Peyer's patch (tissue), 4 donors: ENCODE measurements around the gene EWSR1. TPM values are rescaled to one million over a fixed set of nuclear protein-coding genes. Genes with fewer than 3 reads are reported as not detected.
"Not testable (repeated sequence)": the region's sequence is repeated elsewhere in the genome, so short reads cannot be mapped to it uniquely, and the experiment has no call there.

ENCODE experiments used
- DNase-seq, 3 donors: peaks; one replicate each; pipeline ENCODE4 v3.0.0-alpha.2; 2017 to 2019
- H3K27ac ChIP-seq, 4 donors: fragments of 200-600 bp; sonication (generic); one replicate each; pipeline ENCODE4 v1.5.1; 2016 to 2019
- H3K27me3 ChIP-seq, 2 donors: fragments of 200-600 bp; sonication (generic); one replicate each; pipeline ENCODE4 v1.5.1; 2019
- H3K36me3 ChIP-seq, 3 donors: fragments of 200-600 bp; sonication (generic); one replicate each; pipeline ENCODE4 v1.5.1; 2016 to 2019
- H3K4me1 ChIP-seq, 4 donors: fragments of 200-600 bp; sonication (generic); one replicate each; pipeline ENCODE4 v1.5.1; 2016 to 2019
- H3K4me3 ChIP-seq, 4 donors: fragments of 200-600 bp; sonication (generic); 1 replicate in 3 of 4; 2 replicates in 1 of 4; pipeline ENCODE4 v1.5.1; 2016 to 2019; ENCODE audit warnings: mild to moderate bottlenecking in 1 of 4
- H3K9me3 ChIP-seq, 4 donors: fragments of 200-600 bp; sonication (generic); one replicate each; pipeline ENCODE4 v1.5.1; 2016 to 2019; ENCODE audit warnings: mild to moderate bottlenecking in 1 of 4
- POLR2A ChIP-seq, 2 donors: fragments of 450-650 bp; IDR thresholded peaks; one replicate each; pipeline ENCODE4 v1.5.1; 2017; ENCODE audit warnings: antibody characterized with exemption in 2 of 2, mild to moderate bottlenecking in 2 of 2, moderate library complexity in 2 of 2
- total RNA-seq, 4 donors: library from RNA; depleted of rRNA; stranded (reverse); fragments of >200 nt; gene quantifications; one replicate each; pipeline ENCODE4 v1.1.0, GENCODE V29; 2016
- TF ChIP-seq, protein P1 (sequence below), 6 experiments: fragments of 450-650 bp in 4 of 6; fragments of 200-600 bp in 2 of 6; sonication (generic) in 1 of 6; IDR thresholded peaks; one replicate each; pipeline ENCODE4 v1.5.1; 2017 to 2019; ENCODE audit warnings: antibody characterized with exemption in 6 of 6, mild to moderate bottlenecking in 3 of 6, moderate library complexity in 1 of 6

EWSR1 gene
- total RNA-seq, 4 donors from 2014 or later, result 186 to 444 (median 276) TPM

DNA sequence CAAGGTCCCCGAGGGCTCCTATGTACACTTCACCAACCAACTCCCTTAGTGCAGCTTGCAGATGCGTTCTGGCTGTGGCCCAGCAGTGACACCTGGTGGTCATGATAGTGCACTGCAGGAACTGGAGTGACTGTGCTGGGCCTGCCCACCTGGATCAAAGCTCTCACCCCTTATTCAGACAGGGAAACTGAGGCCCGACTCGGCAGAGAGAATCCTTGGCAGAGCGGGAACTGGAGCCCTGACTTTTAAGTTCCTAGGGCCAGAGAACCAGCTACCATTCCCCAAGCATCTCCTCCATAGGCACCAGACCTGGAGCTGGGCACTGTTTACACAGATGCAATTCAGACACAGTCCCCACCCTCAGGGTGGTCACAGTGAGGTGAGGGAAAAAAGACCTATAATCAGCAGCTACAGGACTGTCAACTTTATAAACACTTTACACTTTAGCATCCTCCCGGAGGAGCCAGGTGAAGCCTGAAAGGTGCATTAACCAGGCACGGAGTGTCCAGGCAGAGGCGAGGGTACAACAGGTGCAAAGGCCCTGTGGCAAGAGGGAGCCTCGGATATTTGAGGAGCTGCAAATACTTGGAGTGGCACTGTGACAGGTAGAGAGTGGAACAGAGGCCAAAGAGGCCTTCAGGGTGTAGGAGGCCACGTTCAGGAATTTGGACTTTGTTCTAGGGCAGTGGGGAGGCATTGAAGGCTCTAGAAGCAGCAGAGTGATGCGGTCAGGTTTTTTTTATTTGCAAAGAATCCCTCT lies 22.3 kb upstream of the EWSR1 start:
- Histone ChIP-seq H3K36me3 (no peaks in the 10 kb centered on the region), H3K4me1 (no peaks in the 10 kb centered on the region), H3K9me3 (no peaks in the 10 kb centered on the region), H3K27ac (no peak overlapping the region), H3K27me3 (no peaks in the 10 kb centered on the region), H3K4me3 (no peak overlapping the region)
- TF ChIP-seq, protein P1, sequence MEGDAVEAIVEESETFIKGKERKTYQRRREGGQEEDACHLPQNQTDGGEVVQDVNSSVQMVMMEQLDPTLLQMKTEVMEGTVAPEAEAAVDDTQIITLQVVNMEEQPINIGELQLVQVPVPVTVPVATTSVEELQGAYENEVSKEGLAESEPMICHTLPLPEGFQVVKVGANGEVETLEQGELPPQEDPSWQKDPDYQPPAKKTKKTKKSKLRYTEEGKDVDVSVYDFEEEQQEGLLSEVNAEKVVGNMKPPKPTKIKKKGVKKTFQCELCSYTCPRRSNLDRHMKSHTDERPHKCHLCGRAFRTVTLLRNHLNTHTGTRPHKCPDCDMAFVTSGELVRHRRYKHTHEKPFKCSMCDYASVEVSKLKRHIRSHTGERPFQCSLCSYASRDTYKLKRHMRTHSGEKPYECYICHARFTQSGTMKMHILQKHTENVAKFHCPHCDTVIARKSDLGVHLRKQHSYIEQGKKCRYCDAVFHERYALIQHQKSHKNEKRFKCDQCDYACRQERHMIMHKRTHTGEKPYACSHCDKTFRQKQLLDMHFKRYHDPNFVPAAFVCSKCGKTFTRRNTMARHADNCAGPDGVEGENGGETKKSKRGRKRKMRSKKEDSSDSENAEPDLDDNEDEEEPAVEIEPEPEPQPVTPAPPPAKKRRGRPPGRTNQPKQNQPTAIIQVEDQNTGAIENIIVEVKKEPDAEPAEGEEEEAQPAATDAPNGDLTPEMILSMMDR (IDR thresholded peaks at IDR 0.05), result peak; percentile 76 to 95 (median 92)
- TF ChIP-seq POLR2A (IDR thresholded peaks at IDR 0.05), result no peak
- peak; percentile 61 to 90 (median 74) for DNase-seq

DNA sequence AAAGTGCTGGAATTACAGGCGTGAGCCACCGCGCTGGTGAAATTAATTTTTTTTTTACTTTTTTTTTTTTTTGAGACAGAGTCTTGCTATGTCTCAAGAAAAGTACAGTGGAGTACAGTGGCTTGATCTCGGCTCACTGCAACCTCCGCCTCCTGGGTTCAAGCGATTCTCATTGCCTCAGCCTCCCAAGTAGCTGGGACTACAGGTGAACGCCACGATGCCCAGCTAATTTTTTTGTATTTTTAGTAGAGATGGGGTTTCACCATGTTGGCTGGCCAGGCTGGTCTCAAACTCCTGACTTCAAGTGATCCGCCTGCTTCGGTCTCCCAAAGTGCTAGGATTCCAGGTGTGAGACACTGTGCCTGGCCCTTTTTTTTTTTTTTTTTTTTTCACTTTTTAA lies 20.2 kb upstream of the EWSR1 start:
- H3K9me3 ChIP-seq, H3K27me3 ChIP-seq, H3K27ac ChIP-seq, H3K36me3 ChIP-seq, H3K4me1 ChIP-seq, H3K4me3 ChIP-seq: not testable (repeated sequence)
- peak in 1 of 3 donors; percentile 33 for DNase-seq

DNA sequence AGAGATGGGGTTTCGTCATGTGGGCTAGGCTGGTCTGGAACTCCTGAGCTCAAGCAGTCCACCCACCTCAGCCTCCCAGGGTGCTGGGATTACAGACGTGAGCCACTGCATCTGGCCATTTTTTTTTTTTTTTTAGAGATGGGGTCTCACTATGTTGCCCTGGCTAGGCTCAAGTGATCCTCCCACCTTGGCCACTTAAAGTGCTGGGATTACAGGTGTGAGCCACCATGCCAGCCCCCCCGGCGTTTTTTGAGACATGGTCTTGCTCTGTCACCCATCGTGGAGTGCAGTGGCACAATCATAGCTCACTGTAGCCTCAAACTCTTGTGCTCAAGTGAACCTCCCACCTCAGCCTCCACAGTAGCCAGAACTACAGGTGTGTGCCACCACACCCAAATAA lies 16.8 kb upstream of the EWSR1 start:
- Histone ChIP-seq H3K9me3 (no peaks in the 10 kb centered on the region), H3K27ac (no peak overlapping the region), H3K27me3 (no peaks in the 10 kb centered on the region), H3K4me3 (no peak overlapping the region), H3K36me3 (no peaks in the 10 kb centered on the region), H3K4me1 (no peaks in the 10 kb centered on the region)
- TF ChIP-seq, protein P1 (IDR thresholded peaks at IDR 0.05), result no peak
- no peak for TF ChIP-seq POLR2A (IDR thresholded peaks at IDR 0.05)
- DNase-seq, result no peak

DNA sequence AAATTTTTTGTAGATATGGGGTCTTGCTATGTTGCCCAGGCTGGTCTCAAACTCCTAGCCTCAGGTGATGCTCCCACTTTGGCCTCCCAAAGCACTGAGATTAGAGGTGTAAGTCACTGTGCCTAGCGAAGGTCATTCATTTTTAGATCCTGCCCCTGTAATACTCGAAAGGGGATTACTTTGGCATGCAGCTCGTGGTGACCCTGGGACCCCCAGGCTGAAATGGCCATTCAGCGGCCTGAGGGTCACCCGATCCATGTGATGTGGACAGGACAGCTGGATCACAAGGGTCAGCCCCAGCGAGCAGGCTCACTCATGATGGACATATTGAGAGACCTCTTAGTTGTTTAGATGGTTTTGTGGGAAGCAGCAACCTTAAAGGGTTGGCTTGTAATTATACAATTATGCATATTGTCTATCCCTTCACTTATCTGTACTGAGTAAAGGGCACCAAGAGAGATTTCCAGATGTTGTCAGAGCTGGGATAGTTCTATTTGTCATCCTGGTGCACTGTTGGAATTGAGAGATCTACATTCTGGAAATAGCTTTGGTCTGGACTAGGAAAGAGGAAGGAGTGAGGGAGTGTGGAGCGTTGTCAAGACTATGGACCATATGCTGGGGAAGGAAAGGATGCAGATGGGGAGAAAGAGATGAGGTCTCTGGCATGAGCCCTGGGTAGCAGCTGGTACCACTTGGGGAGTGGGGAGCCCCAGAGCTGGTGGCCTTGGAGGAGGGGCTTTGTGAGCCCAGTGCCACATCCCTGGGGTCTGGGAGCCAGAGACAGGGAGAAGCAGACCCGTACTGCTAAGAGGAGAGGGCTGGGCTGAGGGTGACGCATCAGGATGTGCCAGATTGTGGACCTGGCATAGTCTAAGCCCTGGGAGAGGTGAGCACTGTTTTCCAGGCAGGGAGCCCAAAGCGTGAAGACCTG lies 15.8 kb upstream of the EWSR1 start:
- Histone ChIP-seq H3K27me3 (no peaks in the 10 kb centered on the region), H3K27ac (no peak overlapping the region), H3K36me3 (no peaks in the 10 kb centered on the region), H3K4me1 (no peaks in the 10 kb centered on the region), H3K9me3 (no peaks in the 10 kb centered on the region), H3K4me3 (no peak overlapping the region)
- DNase-seq, result no peak
- TF ChIP-seq, protein P1 (IDR thresholded peaks at IDR 0.05), result no peak
- no peak for TF ChIP-seq POLR2A (IDR thresholded peaks at IDR 0.05)

DNA sequence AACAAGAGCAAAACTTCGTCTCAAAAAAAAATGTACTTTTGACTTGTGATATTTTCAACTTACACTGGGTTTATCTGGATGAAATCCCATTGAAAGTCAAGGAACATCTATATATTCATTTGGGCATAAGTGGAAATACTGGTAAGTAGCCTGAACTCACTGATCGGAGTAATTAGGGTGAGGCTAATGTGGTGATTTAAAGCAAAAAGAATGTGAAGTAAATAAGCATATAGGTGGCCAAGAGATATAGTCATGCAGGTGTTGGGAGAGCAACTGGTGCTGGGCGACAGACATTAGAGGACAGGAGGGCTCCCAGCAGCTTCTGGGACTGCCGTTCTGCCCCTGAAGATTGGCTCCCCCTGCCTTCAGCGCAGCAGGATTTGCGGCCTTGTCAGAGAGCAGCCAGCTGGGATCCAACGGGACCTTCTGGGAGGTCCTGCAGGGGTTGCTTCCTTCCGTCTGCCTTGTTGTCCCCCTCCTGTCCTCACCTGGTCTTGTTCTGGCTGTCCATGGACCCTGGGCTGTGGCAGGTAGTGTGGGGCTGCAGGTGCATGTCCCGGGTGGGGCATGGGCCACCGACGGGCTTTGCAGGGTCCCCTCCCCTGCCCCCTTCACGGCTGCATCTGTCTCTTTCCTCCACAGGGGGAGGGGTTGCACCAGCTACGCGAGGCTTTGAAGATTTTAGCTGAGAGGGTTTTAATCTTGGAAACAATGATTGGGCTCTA lies 14.3 kb upstream of the EWSR1 start:
- no peaks in the 10 kb centered on the region for H3K36me3 ChIP-seq
- no peak overlapping the region for H3K4me3 ChIP-seq
- H3K27me3 ChIP-seq, result no peaks in the 10 kb centered on the region
- H3K9me3 ChIP-seq, result no peaks in the 10 kb centered on the region
- TF ChIP-seq POLR2A (IDR thresholded peaks at IDR 0.05), result no peak
- TF ChIP-seq, protein P1 (IDR thresholded peaks at IDR 0.05), result no peak
- DNase-seq, result no peak
- H3K4me1 ChIP-seq, result no peaks in the 10 kb centered on the region
- no peak overlapping the region for H3K27ac ChIP-seq
